Skin epidermis (tissue), 12 donors: Measurements from ENCODE around the gene TSPAN33.
"Not testable (repeated sequence)": the region's sequence is repeated elsewhere in the genome, so short reads cannot be mapped to it uniquely, and the experiment has no call there.

Experiments
- H3K27ac ChIP-seq, 21 experiments: fragments of 200-600 bp; sonication (generic) in 11 of 21; one replicate each; pipeline ENCODE4 v1.5.0; 2020; ENCODE audit warnings: mild to moderate bottlenecking in 3 of 21, inconsistent platforms in 2 of 21, moderate library complexity in 2 of 21
- H3K4me3 ChIP-seq, 7 experiments: fragments of 200-600 bp; sonication (generic) in 2 of 7; one replicate each; pipeline ENCODE4 v1.5.0; 2020; ENCODE audit warnings: inconsistent platforms in 2 of 7, mild to moderate bottlenecking in 2 of 7, moderate library complexity in 1 of 7

Gene TSPAN33

GRCh38 chr7:129168231-129169021 lies 23.9 kb downstream of the TSPAN33 start:
- Histone ChIP-seq H3K4me3 (peak overlapping the region in 6 of 7 experiments; percentile 17 to 49 (median 28)), H3K27ac (peak overlapping the region in 6 of 21 experiments; percentile 36 to 74 (median 55))

GRCh38 chr7:129169171-129169671 lies 24.7 kb downstream of the TSPAN33 start:
- Histone ChIP-seq H3K4me3 (peak overlapping the region; percentile 15 to 49 (median 27)), H3K27ac (peak overlapping the region in 10 of 21 experiments; percentile 9 to 74 (median 55))

- H3K27ac ChIP-seq = peak overlapping the region in 8 of 21 experiments; percentile 9 to 74 (median 56)
Measured at GRCh38 chr7:129169686-129170440, 25.4 kb downstream of the TSPAN33 start.

GRCh38 chr7:129170441-129171021 lies 26.0 kb downstream of the TSPAN33 start:
- H3K4me3 ChIP-seq = no peak overlapping the region
- peak overlapping the region in 1 of 21 experiments; percentile 0 for H3K27ac ChIP-seq

More at GRCh38 chr7:129169686-129170440, 25.4 kb downstream of the TSPAN33 start:
- H3K4me3 ChIP-seq = peak overlapping the region; percentile 15 to 49 (median 27)

GRCh38 chr7:129173861-129174260 lies 29.4 kb downstream of the TSPAN33 start:
- H3K4me3 ChIP-seq, H3K27ac ChIP-seq: not testable (repeated sequence)

- H3K4me3 ChIP-seq = no peak overlapping the region
- no peak overlapping the region for H3K27ac ChIP-seq
Measured at GRCh38 chr7:129176916-129177710, 32.6 kb downstream of the TSPAN33 start.

- H3K4me3 ChIP-seq = no peak overlapping the region
- H3K27ac ChIP-seq = peak overlapping the region in 3 of 21 experiments; percentile 8 to 33 (median 18)
Measured at GRCh38 chr7:129184981-129185670, 40.6 kb downstream of the TSPAN33 start.

GRCh38 chr7:129186749-129187260 lies 42.3 kb downstream of the TSPAN33 start:
- no peak overlapping the region for H3K4me3 ChIP-seq
- no peak overlapping the region for H3K27ac ChIP-seq

- peak overlapping the region; percentile 56 to 82 (median 78) for H3K4me3 ChIP-seq
- H3K27ac ChIP-seq = peak overlapping the region in 12 of 21 experiments; percentile 24 to 87 (median 71)
Measured at GRCh38 chr7:129187681-129188371, 43.3 kb downstream of the TSPAN33 start.

- Histone ChIP-seq H3K4me3 (peak within 1 kb of the TSS; percentile 56 to 82 (median 78)), H3K27ac (peak within 1 kb of the TSS in 20 of 21 experiments; percentile 2 to 87 (median 64))
Measured at GRCh38 chr7:129188372-129188891, 43.9 kb downstream of the TSPAN33 start, which contains the start of gene SMO. SMO (plus strand) TSS chr7:129188633; CDS start chr7:129189152, 519 bp downstream.

GRCh38 chr7:129188892-129189660 lies 44.6 kb downstream of the TSPAN33 start:
- peak overlapping the region; percentile 56 to 82 (median 78) for H3K4me3 ChIP-seq
- peak overlapping the region in 20 of 21 experiments; percentile 2 to 87 (median 64) for H3K27ac ChIP-seq

GRCh38 chr7:129189661-129190310 lies 45.3 kb downstream of the TSPAN33 start:
- peak overlapping the region in 6 of 21 experiments; percentile 21 to 87 (median 71) for H3K27ac ChIP-seq
- H3K4me3 ChIP-seq = peak overlapping the region; percentile 56 to 82 (median 78)

- Histone ChIP-seq H3K4me3 (no peak overlapping the region), H3K27ac (no peak overlapping the region)
Measured at GRCh38 chr7:129191272-129191671, 46.8 kb downstream of the TSPAN33 start.

- no peak overlapping the region for H3K27ac ChIP-seq
- H3K4me3 ChIP-seq = no peak overlapping the region
Measured at GRCh38 chr7:129193892-129194291, 49.4 kb downstream of the TSPAN33 start.

- no peak overlapping the region for H3K27ac ChIP-seq
- H3K4me3 ChIP-seq = no peak overlapping the region
Measured at GRCh38 chr7:129197771-129198170, 53.3 kb downstream of the TSPAN33 start.

GRCh38 chr7:129199406-129199805 lies 54.9 kb downstream of the TSPAN33 start:
- H3K4me3 ChIP-seq = no peak overlapping the region
- H3K27ac ChIP-seq = no peak overlapping the region
